Astrocyte of the hippocampus (primary cell): ENCODE results near the gene TMEM108.

Experiments
- DNase-seq: peaks from one replicate; pipeline ENCODE4 v3.0.0; 2011; ENCODE audit warnings: low read depth, low spot score

Gene TMEM108

DNA sequence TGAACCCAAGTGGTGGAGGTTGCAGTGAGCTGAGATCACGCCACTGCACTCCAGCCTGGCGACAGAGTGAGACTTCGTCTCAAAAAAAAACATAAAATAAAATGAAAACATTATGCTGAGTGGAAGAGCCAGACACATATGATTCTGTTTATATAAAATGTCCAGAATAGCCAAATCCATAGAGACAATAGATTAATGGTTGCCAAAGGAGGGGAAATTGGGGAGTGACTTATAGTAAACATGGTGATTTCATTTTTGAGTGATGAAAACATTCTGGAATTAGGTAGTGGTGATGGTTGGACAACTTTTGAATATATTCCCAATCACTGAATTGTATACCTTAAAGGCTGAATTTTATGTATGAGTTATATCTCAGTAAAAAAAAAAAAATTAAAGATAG lies 189.6 kb downstream of the TMEM108 start:
- no peak for DNase-seq

DNA sequence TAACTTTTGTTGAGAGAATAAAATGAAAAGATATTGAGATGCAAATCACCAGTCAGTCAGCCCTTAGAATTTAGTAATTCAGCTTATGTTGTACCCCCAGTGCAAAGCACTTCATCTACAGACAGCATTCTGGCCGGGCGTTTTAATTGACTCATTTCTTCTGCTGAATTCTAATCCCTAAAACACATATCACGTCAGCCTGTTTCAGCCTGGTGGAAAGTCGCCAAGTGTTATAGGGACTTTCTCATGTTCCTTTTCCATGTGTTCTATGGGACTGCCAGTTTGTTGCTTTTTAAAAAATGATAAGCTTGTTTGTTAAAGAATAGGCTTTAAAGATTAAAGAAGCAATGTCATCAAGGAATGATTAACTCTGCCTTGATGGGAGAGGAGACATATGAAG lies 192.0 kb downstream of the TMEM108 start:
- peak; percentile 62 for DNase-seq

DNA sequence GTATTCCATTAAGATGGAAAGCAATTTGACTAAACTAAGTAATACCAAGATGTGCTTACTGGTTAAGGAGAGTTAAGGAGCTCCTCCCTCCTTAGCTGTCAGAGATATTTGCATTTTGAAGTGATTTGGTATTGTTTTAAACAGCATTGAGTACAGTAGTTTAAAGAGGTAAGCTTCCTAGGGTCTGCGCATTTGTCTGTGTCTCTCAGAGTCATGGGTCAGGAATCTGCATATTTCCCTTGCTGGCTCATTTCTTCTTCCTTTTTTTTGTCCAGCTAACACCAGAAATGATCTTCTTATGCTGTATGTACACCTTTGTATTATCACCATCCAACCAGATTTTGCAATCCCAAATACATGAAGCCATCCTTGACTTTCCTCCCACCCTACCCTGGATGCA lies 198.7 kb downstream of the TMEM108 start:
- DNase-seq: no peak

DNA sequence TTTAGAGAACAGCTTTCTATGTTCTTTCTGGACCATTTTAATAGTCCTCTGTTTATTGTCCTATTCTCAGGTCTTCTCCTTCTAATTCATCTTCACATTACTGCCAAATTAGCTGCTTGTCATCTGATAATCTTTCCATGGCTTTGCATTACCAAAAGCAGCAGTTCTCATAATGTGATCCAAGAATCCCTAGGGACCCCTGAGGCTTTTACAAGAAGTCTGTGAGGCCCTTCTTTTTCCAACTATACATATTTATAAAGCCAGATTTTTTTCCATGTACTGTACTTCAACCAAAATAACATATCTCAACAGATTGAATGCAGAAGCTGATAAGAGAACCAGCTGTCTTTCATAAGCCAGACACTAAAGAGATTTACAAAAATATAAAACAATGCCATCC lies 199.2 kb downstream of the TMEM108 start:
- no peak for DNase-seq

DNA sequence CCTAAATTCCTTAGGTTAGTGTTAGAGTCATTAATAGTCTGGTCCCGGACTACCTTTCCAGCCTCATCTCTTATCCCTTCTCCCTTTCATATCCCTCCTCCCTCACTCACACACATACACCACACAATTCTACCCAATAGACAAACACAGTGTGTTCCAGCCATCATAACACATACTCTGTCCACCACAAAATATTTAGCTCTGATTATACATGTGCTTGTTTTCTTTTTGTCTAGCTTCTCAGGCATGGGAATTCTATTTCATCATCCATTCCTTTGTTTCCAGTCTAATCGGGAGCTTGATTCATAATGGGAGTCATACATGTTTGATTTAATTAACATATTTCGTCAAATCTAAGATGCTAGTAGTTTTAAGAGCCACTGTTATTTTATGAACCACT lies 199.8 kb downstream of the TMEM108 start:
- DNase-seq: peak; percentile 60

DNA sequence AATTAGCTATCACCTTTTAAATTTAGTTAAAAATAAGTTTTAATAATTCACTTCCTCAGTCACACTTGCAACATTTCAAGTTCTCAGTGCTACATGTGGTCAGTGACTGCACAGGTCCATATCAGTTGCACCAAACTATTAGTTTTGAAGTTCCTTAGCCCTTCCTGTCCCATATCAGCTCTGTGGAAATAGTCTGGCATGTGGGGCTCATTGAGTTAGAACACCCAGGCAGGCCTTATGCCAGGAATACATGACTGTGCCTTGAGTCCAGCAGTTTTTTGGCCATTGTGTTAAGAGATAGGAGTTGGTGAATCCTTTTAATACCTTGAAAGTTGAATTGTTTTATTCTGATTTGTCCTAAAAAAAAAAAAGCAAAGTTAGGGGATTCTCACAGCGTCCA lies 207.9 kb downstream of the TMEM108 start:
- DNase-seq: no peak

DNA sequence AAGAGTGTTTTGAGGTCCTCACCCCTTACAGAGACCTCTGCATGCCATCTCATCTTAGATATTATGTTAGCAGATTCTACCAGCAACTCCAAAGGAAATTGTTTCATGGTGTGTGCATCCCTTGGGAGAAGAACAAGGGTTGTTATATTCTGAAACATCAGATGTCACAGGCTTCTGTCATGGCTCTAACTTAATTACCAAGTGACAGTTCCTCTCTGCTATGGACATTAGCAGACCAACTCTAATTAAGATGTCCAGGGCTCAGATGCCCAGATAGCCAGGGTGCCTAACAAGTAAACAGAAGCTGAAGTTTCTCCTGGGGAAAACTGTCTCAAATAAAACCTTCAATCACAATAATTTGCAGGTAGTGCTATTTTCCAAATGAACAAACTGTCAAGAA lies 208.6 kb downstream of the TMEM108 start:
- no peak for DNase-seq

DNA sequence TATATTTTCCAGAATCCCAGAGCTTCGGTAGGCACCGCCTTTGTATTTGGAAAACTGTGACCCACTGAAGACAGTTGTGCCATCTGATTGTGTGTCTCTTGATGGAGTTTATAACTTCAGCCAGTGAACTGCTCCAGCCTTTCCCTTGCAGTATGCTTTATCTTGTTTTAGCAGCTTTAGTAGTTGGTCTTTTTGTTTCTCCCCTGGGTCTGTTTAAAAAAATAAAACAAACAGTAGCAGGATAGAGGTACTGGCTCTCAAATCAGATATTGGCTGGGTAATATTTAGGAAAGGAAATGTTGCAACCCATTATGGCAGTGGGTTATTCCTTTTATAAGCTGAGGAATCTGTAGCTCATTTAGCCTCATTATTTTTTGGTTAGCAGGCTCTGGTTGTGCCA lies 210.2 kb downstream of the TMEM108 start:
- no peak for DNase-seq

DNA sequence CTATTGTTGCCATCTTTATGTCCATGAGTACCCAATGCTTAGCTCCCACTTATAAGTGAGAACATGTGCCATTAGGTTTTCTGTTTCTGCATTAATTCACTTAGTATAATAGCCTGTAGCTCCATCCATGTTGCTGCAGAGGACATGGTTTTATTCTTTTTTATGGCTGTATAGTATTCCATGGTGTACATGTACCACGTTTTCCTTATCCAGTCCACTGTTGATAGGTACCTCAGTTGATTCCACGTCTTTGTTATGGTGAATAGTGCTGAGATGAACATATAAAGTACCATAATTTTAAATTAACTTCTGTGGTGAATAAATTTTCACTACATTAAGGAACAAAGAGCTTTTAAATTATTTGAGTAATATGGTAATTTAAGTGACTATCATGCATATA lies 211.3 kb downstream of the TMEM108 start:
- no peak for DNase-seq

DNA sequence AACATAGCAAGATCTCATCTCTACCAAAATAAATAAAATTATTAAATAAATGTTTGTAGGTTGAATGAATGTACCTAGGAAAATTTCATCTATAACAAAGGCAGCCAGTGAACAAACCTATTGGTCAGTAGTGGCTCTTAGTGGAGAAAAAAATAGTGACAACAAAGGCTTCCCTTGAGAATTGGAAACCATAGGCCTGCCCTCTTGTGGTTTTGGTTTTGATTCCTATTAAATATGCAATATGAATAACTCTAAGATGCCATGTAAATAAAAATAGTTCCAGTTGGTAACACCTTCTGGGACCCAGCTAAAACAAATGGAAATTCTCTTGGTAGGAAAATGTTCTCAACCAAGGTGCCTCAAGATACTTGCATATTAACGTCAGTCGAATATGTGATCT lies 216.0 kb downstream of the TMEM108 start:
- no peak for DNase-seq

DNA sequence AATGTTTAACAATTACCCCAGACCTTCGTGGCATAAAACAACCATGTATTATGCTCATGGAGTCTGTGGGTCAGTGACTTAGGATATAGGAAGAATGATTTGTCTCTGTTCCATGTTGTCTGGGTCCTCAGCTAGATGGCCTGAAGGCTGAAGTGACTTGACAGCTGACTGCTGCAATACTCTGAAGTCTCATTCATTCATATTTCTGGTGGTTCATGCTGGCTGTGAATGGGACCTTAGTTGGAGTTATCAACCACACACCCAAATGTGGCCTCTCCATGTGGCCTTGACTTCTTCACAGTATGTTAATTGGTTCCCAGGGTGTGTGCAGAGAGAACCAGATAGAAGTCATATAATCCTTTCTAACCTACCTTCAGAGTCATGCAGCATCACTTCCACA lies 216.5 kb downstream of the TMEM108 start:
- no peak for DNase-seq

DNA sequence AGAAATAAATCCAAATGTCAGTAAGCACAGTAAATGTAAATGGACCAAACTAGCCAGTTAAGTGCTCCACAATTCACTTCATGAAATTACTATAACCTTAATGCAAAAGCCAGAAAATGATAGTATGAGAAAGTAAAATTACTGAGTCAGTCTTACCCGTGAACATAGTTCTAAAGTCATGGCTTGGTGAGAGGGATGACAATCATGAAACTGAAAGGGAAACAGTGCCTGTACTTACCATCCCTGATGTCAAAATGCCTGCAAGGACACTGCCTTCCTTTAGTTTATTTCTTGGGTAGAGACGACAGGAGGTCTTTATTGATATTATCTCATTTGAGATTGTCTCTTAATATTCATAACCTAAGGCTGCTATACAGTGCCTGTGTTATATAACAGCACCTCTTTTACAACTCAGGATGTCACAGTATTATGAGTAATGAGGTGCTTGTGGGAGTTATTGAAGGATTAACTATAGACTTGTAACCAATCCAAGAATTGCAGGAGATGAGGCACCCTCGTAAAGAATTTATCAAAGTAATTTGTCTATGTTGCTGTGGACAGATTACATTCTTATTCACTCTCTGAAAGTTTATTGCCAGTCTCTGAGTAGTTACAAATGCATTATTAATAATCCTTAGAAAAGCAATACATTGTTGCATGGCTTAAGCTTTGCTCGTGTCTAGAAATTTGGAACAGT lies 218.7 kb downstream of the TMEM108 start:
- DNase-seq: no peak

DNA sequence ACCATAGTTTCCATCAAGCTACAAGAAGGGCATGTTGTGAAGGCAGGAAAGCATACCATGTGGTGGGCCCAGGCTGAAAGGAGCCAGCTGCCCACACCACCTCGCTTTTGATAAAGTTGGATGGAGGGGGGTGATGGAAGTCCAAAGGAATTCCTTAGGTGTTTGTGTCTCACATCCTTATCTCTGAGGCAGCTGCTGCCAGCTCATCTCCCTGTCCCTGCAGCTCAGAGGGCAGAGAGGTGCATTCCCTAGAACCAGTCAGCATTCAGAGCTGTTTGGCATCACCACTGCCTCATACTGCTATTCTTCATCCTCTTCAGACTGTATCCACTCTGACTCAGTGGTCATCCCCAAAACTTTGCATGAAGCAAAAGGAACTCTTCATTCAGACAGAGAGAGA lies 220.2 kb downstream of the TMEM108 start:
- no peak for DNase-seq

DNA sequence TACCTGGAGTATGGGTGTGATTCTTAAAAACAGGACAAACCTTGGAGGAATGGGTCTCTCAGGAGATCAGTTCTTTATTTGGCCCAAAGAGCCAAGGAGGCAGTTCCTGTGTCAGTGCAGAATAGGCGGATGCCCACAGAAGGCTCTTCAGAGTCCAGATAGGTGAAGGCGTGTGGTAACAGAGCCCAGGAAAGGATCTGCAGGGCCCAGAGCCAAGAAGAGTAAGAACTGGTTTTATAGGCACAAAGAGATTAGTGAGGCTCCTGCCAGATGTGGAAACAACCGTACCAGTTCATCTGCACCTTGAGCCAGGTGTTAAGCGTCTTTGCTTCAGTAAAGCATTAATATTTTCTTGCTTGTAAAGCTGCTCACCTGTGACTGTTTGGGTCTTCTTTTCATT lies 221.6 kb downstream of the TMEM108 start:
- DNase-seq: no peak

DNA sequence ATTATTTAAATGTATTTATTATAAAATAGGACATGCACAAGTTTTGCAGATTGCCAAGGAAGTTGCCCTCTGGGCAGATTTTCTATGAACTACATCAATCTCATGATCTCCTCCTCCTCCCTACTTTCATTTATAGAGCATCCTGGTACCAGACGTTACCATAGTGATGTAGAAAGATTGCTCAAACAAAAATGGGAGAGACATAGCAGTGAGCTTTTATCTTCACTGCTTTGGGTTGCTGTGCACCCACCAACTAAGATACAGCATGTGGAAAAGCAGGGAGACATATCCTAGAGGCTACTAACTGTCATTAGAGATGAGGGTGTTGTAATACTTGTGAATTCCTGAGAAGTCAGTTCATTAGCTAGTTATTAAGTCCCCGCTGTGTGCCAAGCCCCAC lies 224.1 kb downstream of the TMEM108 start:
- no peak for DNase-seq

DNA sequence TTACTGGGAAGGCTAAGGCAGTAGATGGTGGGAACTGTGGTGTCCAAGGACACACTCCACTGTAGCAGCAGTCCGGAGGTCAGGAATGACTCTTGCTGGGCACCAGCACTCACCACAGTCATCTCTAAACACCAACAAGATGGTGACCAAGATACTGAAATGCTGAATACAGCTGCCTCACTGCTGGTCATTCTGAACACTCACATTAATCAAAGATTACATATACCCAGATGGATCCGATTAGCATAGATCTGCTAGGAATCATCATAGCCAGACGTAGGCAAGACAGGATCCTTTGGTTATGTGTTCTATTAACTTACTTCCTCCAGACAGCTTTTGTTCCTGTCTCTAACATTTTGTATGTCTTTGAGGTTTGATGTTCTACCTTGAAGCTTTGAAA lies 226.7 kb downstream of the TMEM108 start:
- no peak for DNase-seq

DNA sequence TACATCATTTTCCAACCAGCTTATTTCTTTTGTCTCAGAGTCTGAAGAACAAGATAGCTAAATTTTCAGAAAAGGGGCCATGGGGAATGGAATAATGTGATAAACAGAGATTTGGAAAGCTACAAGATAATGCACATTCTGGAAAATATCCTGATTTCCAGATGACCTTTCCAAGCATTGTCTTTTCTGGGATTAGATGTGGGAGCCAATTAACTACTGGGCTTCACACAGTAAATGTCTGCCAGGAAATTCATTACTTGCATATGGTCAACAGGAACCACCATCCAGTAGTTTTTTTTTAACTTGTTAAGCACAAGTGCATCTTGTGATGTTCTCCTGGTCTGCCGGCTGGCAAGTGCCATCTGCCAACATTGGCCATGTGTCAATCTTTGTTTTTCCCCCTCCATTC lies 230.5 kb downstream of the TMEM108 start:
- DNase-seq: no peak

DNA sequence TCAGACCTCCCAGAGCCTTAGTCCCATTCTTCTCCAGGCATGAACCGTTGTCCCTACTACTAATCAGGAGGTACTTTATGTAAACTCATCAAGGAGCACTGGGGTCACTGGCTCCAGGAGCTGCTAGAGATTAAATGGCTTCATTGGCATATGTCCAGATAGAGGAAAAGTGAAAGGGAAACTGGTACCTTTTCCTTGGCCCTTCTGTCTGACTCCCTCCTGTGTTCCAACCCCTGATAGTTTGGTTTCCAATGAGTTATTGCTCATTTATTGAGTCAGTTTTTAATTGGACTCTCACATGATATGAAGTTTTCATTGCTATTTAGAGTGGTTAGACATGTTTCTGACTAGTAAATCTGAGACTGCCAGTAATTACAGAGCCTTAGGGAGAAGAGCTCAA lies 231.2 kb downstream of the TMEM108 start:
- no peak for DNase-seq

DNA sequence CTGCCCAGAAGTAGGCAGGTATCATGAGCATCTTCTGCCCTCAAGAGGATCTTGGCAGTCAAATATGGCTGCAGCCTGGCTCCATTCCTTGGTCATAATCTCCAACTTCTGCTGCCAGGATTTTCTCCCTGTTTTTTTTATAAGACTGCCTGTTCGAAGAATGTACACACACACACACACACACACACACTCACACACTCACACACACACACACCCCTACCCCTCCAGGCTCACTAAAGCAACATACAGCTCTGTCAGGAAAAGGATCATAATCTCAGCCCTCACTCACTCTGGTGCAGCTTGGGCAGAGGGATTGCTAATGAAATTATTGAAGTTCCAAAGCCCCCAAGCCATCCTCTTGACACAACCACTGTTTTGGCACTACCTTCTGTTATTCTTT lies 232.4 kb downstream of the TMEM108 start:
- no peak for DNase-seq

DNA sequence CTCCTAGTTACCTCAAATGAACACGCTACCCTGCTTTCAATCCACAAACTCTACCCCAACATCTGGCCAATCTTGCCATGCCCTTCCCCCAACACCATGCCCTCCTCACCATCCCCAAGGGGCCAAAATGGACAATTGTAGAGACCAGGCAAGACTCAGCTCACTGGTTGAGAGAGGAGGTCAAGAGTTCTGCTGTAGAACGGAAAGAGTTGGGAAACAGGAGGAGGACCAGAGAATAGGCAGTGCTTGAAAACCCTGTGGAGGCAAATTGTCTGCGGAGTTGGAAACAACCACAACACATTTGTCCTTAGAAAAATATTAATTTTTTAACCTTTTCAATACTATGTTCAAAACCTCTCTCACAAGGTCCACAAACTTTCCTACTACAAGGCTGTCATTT lies 232.9 kb downstream of the TMEM108 start:
- no peak for DNase-seq

DNA sequence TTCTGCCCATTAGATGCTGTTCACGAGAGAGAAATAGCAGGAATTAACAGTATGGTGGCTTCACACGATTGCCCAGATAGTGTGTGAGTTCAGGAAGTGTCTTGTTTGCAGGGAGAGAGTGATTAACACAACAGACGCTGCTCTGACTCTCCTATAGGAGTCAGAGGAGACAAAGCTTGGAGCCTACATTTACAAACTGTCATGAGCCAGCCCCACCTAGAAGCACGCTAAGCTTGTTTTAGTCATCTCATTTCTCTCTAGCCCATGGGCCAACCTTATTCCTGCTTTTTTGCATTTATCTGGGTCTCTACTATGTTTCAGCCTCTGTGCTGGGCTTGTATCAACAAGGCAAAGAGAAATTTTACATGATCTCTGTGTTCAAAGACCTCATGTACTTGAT lies 233.3 kb downstream of the TMEM108 start:
- no peak for DNase-seq

DNA sequence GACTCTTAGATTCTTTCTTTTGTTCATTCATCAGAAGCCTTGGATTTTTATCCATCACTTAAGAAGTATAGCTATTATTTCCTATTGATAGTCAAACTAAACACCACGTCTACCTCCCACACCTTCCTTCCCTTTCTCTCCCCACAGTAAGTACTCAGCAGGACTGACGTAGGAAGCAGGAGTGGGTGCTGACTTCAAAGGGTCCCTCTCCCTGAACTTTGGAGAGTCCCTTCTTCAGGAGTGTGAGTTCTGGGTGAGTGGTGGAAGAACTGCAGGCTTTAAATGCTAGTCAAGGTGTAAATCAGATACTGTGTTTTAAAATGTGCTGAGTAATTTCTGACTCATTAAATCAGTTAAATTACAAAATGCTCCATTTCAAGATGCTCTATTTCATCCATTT lies 235.2 kb downstream of the TMEM108 start:
- no peak for DNase-seq

DNA sequence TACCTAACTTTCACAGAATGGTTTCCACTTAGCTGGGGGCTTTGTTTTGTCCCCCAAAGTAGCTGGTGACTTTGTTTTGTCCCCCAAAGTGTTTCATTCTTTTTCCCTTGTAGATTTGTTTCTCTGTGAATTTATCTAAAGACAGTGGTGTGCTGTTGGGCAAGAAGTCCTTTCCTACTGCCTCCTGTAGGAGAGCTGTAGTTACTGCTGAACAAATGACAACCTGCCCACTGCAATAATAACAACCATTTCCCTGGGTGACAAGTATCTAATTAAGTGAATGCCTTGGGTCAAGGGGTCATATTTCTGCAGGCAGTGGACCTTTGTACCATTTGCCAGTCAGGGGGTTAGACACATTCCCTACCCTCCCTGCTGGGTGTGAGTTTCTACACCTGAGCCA lies 236.3 kb downstream of the TMEM108 start:
- DNase-seq: no peak

DNA sequence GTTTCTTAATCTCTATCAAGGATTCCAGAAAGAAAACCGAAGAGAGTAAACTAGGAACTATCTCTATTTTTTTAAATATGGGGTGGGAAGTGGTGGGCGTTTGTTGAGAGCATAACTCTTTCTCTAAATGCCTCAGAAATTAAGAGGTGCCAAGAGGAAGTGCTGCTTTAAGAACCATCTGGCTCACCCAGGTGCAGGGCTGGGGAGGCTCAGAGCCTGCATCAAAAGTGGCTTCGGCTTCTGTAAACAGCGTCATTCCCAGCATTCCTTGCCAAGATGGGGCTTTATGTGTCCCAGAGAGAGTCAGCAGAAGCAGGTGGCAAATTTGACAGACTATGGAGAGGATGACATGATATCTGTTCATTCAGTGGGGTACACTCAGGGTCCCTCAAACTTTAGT lies 238.4 kb downstream of the TMEM108 start:
- DNase-seq: no peak
